Transverse colon (tissue), 4 donors: ENCODE results near the gene ABCC12.
"Not testable (repeated sequence)": the region's sequence is repeated elsewhere in the genome, so short reads cannot be mapped to it uniquely, and the experiment has no call there.

Experiments used
- CTCF ChIP-seq, 5 experiments: fragments of 200-600 bp in 3 of 5; fragments of 450-650 bp in 2 of 5; sonication (generic) in 3 of 5; IDR thresholded peaks; 1 replicate in 2 of 5; 2 replicates in 3 of 5; pipeline ENCODE4 v1.5.1; 2016 to 2017; ENCODE audit warnings: antibody characterized with exemption in 5 of 5, inconsistent platforms in 3 of 5, mild to moderate bottlenecking in 2 of 5, moderate library complexity in 1 of 5
- POLR2A ChIP-seq: fragments of 450-650 bp; IDR thresholded peaks from one replicate; pipeline ENCODE4 v1.6.1; 2016; ENCODE audit warnings: antibody characterized with exemption, mild to moderate bottlenecking, moderate library complexity
- POLR2AphosphoS5 ChIP-seq, 3 donors: sonication (generic); formaldehyde crosslinking; IDR thresholded peaks; one replicate each; pipeline ENCODE4 v1.6.1; 2016; ENCODE audit warnings: antibody characterized with exemption in 3 of 3

GRCh38 chr16:48166617-48167016 lies 10.8 kb upstream of the ABCC12 start:
- not testable (repeated sequence) for TF ChIP-seq POLR2A; CTCF (IDR thresholded peaks at IDR 0.05); POLR2AphosphoS5 (IDR thresholded peaks at IDR 0.05)
